HG03378 (cell line): Measurements from ENCODE around the gene CKB.
"Not testable (repeated sequence)": the region's sequence is repeated elsewhere in the genome, so short reads cannot be mapped to it uniquely, and the experiment has no call there.

ENCODE experiments used
- ATAC-seq: cut with Tn5 transposase; IDR thresholded peaks from one replicate; pipeline ENCODE4 v1.9.1; 2021; ENCODE audit warnings: mild to moderate bottlenecking, moderate library complexity; ENCODE audit not compliant: unreplicated experiment

Gene CKB

DNA sequence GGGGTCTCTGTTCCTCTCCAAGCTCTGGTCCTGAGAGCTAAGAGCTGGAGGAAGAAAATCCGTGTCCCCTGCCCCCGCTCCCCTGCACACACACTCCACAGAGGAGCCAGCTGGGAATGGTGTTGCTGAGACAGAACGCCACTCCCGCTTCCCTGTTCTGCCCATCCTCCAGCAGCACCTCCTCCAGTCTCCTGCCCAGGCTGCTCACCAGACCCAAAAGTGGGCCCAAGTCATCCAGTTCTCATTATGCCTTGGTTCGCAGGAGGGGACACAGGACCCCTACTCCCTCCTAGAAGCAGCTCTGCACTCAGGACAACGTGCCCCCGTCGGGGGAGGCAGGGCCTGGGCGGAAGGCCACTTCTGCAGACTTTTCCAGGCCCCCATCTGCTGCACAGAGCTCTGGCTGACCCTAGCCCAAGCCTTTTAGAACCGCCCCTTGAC lies 5.5 kb upstream of the CKB start:
- no peak for ATAC-seq

DNA sequence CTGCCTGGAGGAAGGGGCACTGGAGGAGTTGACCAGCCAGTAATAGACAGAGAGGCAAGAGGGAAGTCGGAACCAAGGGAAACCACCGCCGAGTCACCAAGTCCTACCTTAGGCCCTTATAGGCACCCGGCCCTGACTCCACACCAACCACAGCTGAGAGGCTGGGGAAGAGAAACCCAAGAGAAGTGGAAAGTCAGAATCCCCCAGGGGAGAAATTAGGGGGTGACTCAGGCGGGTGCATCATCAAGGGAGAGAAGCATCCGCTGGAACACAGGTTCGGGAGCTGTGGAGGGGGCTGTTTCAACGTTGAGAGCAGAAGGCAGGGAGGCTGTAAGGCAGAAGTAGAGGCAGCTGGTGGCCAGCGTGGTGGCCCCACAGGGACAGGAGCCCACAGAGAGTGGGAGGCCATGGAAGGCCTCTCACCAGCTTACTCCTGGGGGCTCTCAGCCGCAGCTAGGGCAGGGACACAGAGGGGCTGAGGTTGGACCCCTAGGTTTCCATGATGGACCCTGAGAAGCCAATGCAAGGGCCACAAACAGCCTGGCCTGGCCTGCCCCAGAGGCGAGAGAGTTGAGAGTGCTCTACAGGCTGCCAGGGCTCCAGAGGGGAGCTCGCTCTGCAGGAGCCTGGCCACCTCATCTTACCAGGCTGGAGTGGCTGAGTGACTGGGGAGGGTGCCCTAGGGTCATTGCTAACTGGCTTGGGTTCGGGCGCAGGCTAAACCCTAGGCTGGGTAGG lies 4.9 kb upstream of the CKB start:
- ATAC-seq: peak; percentile 61

DNA sequence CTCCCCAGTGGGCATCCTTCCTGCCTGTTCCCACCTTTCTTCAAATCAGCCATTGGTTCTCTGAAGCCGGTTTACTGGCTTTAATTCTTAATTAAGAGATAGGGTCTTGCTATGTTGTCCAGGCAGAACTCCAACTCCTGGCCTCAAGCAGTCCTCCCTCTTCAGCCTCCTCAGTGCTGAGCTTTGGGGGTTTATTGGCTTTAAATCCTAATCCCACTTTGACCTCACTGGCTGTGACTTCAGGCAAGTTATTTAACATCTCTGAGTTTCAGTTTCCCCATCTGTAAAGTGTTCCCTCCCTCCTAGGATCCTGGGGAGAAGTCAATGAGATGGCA lies 4.3 kb upstream of the CKB start:
- no peak for ATAC-seq

DNA sequence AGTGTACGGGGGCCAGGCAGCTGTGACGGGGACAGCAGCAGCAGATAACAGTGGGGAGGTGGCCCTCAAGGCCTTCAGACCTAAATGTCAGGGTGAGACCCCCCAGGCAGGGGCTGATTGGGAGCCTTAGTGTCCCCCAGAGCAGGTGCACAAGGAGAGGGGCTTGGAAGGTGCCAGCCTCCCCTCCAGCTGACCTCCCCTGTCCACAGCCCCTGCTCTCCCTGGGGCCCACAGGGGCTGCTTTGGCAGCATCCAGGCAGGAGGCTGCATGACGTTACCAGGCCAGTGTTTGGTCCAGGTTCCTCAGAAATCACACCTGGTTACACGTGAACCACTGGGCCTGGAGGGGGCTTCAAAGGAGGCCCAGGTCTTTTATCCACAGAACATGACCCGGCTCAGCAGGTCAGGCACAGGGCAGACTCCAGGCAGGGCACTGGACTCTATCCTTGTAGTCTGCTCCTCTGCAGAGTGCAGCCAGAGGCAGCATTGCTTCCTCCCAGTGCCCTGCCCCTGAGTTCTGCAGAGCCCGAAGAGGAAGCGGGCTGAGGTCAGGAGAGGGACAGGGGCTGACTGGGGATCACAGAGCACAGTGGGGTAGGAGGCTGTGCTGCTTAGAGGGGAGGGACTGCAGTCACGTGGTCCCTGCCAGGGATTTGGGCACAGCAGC lies 3.8 kb upstream of the CKB start:
- no peak for ATAC-seq

DNA sequence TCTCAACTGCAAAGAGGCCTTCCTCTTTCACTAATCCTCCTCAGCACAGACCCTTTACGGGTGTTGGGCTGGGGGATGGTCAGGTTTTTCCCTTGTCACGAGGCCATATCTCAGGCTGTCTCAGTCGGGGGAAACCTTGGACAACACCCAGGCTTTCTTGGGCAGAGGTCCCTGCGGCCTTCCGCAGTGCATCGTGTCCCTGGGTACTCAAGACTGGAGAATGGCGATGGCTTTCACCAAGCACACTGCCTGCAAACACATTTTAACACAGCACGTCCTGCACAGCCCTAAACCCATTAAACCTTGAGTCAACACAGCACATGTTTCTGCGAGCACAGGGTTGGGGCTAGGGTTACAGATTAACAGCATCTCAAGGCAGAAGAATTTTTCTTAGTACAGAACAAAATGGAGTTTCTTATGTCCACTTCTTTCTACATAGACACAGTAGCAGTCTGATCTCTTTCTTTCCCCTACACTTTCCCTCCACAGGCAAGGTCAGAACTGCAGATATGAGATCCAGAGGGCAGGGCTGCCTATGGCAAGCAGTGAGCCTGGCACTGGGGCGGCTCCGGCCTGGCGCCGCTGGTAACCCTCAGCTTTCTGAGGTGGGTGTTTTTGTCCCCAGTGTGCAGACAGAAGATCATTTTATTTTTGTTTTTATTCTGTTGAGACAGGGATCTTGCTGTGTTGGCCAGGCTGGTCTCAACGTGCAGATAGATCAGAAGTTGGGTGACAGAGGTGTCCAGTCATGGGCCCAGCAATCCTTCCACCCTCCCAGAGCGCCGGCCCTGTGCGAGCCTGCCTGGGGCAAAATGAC lies 3.0 kb upstream of the CKB start:
- not testable (repeated sequence) for ATAC-seq

DNA sequence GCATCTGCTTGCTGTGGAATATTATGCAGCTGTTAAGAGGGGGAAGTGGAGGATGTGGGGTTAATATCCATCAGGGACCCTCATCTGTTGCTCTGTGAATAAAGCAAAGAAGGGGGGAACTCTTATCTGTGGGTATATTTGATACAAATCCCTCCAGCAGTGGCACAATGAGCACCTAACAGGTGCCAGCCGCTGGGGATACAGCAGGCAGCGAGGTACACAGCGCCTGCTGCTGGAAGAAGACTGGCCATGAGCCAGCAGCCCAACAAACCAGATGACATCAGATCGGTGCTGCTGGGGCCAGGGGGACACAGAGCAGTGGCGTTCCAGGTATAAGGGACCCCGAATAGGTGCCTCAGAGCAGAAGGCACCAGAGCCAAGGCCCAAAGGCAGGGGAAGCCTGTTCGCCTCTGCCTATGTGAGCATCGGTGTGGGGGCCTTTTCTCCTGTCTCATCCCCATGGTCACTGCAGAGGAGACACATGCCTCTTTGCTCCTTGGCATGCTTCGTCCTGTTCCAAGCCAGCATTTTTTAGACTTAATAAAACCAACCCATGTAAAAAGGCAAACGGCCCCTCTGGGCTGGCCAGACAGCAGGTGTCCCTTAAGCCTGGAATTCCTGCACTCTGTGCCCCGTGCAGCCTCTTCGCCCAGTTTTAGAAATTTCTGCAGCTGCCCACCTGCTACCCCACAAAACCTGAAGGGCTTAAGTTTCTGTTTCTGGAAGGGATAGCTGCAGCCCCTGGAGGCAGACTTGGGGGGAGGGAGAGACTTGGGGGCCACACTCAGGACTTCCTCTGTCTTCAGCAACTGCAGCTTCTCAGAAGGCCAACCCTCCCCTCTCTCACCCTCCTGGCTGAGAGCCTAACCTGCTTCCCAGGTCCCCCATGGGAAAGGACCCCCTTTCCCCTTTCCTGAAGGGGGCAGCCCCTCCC lies 1.6 kb upstream of the CKB start:
- no peak for ATAC-seq

DNA sequence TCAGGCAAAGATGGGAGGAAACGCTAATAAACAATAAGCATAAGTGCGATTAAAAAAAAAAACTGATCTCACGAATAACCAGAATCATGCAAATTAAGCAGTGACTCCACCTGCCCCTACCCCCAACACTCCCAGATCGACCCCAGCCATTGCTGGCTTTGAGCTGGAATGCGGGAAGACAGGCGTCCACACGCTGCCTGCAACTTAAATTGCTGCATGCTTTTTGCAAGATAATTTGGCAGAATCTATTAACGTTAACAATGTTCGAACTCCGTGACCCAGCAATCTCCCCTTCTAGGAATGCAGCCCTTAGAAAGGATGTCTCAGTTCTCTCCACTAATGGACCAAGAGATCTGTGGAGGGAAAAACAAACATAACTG lies 935 bp upstream of the CKB start:
- no peak for ATAC-seq

DNA sequence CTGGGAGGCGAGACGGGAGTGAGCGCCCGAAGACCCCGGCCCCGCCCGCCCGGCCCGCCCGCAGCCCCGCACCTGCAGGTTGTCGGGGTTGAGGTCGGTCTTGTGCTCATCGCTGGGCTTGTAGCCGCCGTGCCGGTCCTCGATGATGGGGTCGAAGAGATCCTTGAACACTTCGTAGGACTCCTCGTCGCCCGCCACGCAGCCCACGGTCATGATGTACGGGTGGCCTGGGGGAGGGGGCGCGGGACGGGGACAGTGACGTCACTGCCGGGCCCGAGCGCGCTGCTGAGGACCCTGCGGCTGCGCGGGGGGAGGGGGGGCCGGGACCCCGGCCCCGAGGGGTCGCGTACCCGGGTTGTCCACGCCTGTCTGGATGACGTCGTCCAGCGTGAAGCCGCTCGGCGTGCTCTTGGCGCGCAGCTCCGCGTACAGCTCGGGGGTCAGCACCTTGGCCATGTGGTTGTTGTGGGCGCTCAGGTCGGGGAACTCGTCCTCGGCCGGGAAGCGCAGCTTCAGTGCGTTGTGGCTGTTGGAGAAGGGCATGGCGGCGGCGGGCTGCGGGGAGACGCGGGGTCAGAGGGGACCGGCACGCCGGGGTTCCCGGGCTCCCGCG lies 573 bp downstream of the CKB start:
- no peak for ATAC-seq

DNA sequence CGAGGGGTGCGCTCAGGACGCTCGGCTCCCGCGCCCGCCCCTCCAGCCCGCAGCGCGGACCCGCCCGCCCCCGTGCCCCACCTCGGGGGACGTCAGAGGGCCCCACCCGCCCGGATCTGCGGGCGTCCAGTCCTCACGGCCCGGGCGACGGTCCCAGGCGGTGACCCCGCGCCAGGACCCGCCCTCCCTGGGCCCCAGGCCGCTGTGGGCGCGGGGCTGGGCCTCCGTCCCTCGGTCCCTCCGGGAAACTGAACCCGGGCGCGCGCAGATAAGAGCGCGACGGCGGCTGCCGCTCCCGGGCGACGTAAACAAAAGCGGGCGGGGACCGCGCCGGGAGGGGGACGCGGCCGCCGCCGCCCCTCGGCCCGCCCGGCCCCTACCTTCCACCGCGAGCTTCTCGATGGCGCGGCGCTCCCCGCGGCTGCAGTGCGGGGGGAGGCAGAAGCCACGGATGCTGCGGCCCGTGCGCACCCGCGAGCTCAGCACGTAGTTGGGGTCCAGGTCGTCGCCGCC lies 1.1 kb downstream of the CKB start:
- no peak for ATAC-seq

DNA sequence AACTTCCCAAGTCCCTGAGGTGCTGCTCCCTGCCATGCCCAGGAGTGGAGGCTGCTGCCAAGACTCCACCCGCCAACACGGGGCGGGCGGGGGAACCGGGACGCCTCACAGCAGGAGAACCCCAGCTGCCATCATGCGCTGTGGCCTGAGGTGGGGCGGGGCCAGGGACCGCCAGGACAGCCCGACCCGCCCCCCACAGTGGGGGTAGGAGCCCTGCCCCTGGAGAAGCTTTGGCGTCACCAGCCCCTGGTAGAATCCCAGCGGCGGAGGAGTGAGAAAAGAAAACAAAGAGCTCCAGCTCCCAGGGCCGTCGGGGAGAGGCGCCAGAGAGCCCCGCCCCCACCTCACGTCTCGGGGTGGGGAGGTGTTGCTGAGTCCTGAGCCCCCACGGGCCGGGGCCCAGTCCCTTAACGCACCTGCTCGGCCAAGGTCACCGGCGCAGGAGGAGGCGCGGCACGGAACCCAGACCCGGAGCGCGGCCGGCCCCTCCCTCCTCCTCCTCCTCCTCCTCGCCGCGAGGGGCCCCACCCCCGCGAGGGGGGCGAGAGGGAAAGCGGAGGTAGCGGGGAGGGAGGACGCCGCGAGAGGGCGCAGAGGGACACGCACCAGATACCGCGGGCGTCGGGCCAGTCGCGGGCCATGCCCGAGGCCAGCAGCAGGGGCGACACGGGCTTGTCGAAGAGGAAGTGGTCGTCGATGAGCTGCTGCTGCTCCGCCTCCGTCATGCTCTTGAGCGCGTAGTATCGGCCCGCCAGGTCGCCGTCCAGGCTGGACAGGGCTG lies 1.8 kb downstream of the CKB start:
- no peak for ATAC-seq

DNA sequence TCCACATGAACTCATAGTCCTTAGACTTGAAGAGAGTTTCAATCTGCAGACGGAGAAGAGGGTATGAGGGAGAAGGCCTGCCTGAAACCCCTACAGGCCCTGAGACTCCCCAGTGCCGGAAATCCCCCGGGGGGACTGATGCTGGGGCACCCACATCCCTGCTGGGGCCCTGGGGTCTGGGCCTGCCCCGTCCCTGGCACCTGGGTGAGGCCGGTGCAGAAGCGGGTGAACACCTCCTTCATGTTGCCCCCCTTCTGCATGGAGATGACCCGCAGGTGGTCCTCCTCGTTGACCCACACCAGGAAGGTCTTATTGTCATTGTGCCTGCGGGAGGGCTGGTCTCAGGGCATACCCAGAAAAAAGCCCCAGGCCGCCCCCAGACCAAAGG lies 2.4 kb downstream of the CKB start:
- ATAC-seq: no peak

DNA sequence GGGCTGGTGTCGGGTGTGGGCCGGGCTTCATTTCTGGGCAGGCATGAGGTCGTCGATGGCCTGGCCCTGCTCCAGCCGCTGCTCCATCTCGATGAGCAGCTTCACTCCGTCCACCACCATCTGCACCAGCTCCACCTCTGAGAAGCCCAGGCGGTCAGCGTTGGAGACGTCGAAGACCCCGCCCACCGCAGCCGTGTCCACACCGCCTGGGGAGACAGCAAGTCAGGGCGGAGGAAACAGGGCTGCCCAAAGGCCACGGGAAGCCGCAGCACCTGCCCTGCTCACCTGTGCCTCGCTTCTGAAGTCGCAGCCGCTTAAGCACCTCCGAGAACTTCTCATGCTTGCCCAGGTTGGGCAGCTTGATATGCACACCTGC lies 2.8 kb downstream of the CKB start:
- ATAC-seq: no peak

DNA sequence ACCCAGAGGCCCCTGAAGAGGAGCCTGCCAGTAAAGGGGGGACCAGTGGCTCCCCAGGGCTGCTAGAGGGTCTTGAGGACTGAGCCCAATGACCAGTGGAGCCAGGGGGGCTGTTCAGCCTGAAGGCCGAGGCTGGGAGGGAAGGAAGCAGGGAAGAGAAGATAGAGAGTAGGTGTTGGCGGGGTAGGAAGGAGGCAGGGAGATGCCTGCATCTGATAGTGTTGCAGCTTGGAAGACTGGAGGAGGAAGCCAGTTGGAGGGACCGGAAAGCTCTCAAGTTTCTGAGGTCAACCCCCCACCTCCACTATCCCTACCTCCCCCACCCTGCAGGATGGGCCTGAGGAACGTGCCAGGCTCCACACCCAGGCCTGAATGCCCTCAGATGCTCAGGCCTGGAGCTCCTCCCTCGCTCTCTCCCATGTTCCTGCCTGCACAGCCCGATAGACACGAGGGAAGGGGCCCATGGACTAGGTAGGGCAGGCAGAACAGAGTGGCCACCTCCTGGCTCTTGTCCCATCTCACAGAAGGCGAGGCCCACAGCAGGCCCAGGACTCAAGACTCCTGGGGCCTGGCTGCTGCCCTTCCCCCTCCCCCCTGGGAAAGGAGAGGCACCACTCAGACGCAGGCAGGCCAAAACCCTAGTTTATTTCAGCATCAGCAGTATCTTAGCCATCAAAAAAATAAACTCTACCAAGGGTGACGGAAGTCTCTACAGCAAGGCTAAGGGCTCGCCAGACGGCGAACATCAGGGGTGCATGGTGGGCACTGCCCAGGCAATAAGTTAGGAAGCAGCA lies 3.4 kb downstream of the CKB start:
- ATAC-seq: no peak

DNA sequence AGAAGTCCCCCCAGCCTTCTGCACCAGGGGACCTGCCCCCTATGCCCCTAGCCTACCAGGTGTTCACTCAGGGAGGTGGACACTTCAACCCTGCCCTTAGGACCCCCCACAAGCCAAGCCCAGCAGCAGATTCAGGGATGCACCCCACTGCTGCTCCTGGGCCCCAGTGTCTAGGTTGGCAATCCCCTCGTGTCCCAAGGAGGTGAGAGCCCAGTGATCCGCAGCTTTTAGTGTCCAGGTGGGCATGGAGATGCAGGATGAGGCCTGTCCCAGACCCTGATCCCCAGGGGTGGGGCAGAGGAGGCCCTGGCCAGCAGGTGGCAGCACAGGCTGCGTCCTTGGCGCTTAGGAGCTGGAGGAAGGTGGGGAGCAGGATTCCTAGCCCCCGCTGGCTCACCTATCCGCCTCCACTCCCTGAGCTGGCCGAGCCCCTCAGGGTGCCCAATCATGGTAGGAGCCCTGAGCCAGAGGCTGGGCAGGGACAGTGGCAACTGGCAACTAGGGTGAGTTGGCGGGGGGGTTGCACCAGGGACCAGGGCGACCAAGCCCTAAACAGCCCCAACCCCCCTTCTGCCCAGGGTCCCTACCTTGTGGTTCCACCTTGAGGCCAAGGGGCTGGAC lies 4.1 kb downstream of the CKB start:
- no peak for ATAC-seq

DNA sequence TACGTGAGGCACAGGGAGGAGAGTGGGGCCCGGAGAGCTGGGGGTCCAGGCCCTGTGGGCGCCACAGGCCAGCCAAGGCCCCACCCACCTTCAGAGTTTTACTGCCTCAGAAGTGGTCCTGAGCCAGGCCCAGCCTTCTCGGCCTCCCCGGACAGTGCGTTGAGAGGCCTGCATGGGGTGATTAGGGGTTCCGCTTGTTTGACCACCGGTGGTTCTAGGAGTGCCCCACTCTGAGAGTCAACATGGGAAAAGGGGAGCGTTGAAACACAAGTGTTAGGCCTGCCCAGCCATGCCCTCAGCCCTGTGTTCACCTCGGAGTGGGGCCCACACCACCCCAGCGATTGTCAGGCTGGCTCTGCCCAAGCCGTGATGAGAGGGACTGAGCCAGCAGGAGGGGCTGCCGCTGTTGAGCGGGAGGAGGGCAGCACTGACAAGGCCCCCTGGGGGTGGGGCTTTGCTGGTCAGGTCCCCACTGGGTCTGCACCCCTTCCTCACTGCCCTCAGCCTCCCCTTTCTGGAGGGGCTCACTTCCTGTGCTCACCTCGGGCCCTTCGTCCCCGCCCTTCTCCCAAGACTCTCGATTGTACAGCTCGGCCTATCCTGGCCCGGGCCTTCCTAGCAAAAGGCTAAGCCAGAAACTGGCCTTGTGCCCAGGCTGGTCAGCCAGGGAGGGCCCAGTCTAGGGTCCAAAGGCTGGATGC lies 4.8 kb downstream of the CKB start:
- ATAC-seq: no peak

DNA sequence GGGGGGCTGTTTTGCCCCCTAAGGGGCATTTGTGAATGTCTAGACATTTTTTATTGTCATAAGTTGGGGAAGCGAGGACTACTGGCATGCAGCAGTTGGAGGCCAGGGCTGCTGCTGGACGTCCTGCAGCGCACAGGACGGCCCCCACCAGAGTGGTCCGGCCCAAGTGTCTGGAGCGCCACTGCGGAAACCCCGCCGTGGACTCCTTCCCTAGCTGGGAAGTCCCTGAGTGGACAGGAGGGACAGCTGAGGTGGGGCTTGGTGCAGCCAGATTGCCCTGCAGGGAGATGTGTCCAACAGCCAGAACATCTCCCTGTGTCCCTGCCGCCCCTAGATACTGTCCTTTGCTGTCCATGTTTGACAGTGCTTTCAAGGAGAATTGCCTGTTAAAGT lies 5.5 kb downstream of the CKB start:
- no peak for ATAC-seq

DNA sequence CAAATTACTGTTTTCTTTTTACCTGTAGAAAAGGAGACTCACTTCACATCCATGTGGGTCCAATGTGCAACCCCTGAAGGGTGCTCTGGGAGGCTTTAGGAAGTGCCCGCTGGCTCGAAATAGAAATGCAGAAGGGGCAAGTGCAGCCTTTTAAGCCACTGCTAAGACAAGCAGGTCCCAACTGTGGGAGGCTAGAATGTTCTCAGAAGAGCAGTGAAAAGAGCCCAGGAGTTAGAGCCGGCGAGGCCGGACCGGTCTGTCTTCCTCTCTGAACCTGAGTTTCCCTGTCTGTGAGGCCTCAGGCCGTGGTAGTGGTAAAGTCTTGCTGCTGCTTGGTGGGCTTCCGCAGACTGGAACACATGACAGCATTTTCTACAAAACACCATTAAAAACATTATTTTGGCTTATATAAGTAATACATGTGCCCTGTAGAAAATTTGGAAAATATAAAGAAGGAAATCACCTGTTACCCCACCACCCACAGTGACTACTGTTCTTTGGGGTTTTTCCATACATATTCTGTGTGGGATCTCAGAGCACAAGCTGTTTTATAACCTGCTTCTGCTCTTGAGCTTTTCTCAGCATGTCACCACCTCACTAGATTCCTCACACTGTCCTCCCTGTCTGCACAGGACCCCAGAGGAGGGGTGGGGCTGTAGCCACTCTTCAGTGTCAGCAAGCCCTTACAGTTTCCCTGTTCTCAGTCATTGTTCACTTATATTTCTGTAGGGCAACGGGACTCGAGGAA lies 6.0 kb downstream of the CKB start:
- ATAC-seq: no peak
